Upper lobe of right lung (tissue), 1 donor: ENCODE measurements around the gene GABPB2. TPM values are rescaled to one million over a fixed set of nuclear protein-coding genes. Genes with fewer than 3 reads are reported as not detected.

Experiments used
- ATAC-seq: fragments of 200-7000 bp; cut with Tn5 transposase; one replicate; pipeline ENCODE4 v1.9.1; 2020; ENCODE audit warnings: mild to moderate bottlenecking, moderate library complexity
- DNase-seq: peaks from one replicate; pipeline ENCODE4 v3.0.0-alpha.2; 2020
- H3K27ac ChIP-seq: fragments of 200-600 bp; one replicate; pipeline ENCODE4 v1.8.0; 2022
- H3K27me3 ChIP-seq: fragments of 200-600 bp; one replicate; pipeline ENCODE4 v1.8.0; 2022; ENCODE audit warnings: mild to moderate bottlenecking
- H3K36me3 ChIP-seq: fragments of 200-600 bp; one replicate; pipeline ENCODE4 v1.8.0; 2022
- H3K4me1 ChIP-seq: fragments of 200-600 bp; one replicate; pipeline ENCODE4 v1.8.0; 2022
- H3K4me3 ChIP-seq: fragments of 200-600 bp; one replicate; pipeline ENCODE4 v1.8.0; 2022; ENCODE audit warnings: mild to moderate bottlenecking
- H3K9me3 ChIP-seq: fragments of 200-600 bp; one replicate; pipeline ENCODE4 v1.8.0; 2022
- CTCF ChIP-seq: fragments of 200-600 bp; IDR thresholded peaks from one replicate; pipeline ENCODE4 v1.8.0; 2022; ENCODE audit warnings: antibody characterized with exemption
- intact Hi-C: fragments of 100-400 bp; cut with DNase I; formaldehyde crosslinking; loops from one replicate; pipeline ENCODE4 v1.11.0; 2022
- long read RNA-seq: library from polyadenylated mRNA; unstranded; transcript quantifications from one replicate; pipeline ENCODE4 v2.0.0, GENCODE V29; 2021
- total RNA-seq: library from RNA; stranded (reverse); fragmentation: NEBNext Ultra II Directional; extraction: Animal tissue kit (Norgen Biotek cat#: 25700); gene quantifications from one replicate; pipeline ENCODE4 v1.2.1, GENCODE V29; 2021
- donor health status: DM: no; HTN: yes; CAD: no; lungs with severe emphysema.

GABPB2 gene
- total RNA-seq: 15.2 TPM
- long read RNA-seq, full-length matches to known transcripts: 1 of 6 reads
- long read RNA-seq, partial matches to known transcripts: 2 of 6 reads
- long read RNA-seq, other reads (novel, unspliced or antisense): 3 of 6 reads

GRCh38 chr1:151070474-151071276 lies at the start of gene GABPB2:
Gene GABPB2 (plus strand): TSS chr1:151070761. CDS start chr1:151088190, 17,429 bp downstream.
- DNase-seq (peak; percentile 94), ATAC-seq (peak; percentile 98)
- Histone ChIP-seq H3K27ac (peak within 1 kb of the TSS; percentile 100), H3K36me3 (peaks cover 6% of the 10 kb centered on the region), H3K4me1 (peaks cover 16% of the 10 kb centered on the region), H3K27me3 (no peaks in the 10 kb centered on the region), H3K9me3 (no peaks in the 10 kb centered on the region), H3K4me3 (peak within 1 kb of the TSS; percentile 93)
- peak; percentile 94 for TF ChIP-seq CTCF
- intact Hi-C loops: no loop called here

GRCh38 chr1:151024540-151025146 lies 45.9 kb upstream of the GABPB2 start:
- Histone ChIP-seq H3K4me1 (no peaks in the 10 kb centered on the region), H3K27me3 (no peaks in the 10 kb centered on the region), H3K9me3 (no peaks in the 10 kb centered on the region), H3K27ac (no peak overlapping the region), H3K4me3 (no peak overlapping the region), H3K36me3 (peaks cover 46% of the 10 kb centered on the region)
- ATAC-seq (peak; percentile 99), DNase-seq (peak; percentile 82)
- TF ChIP-seq CTCF: peak; percentile 78
- intact Hi-C loops: no loop called here

- DNase-seq (no peak), ATAC-seq (no peak)
- no peak overlapping the region for H3K27ac ChIP-seq
- no peaks in the 10 kb centered on the region for H3K9me3 ChIP-seq
- H3K27me3 ChIP-seq: no peaks in the 10 kb centered on the region
- no peaks in the 10 kb centered on the region for H3K4me1 ChIP-seq
- no peak overlapping the region for H3K4me3 ChIP-seq
- peaks cover 62% of the 10 kb centered on the region for H3K36me3 ChIP-seq
- intact Hi-C loops: no loop called here
- TF ChIP-seq CTCF: no peak
These were observed 44.1 kb upstream of the GABPB2 start for GRCh38 chr1:151026460-151026859.

GRCh38 chr1:151032164-151032563 lies 38.4 kb upstream of the GABPB2 start:
- peaks cover 75% of the 10 kb centered on the region for H3K36me3 ChIP-seq

GRCh38 chr1:151035167-151035566 lies 35.4 kb upstream of the GABPB2 start:
- intact Hi-C loops: no loop called here
- no peak overlapping the region for H3K4me3 ChIP-seq
- TF ChIP-seq CTCF: no peak
- DNase-seq (no peak), ATAC-seq (no peak)
- H3K9me3 ChIP-seq: no peaks in the 10 kb centered on the region
- H3K36me3 ChIP-seq: peaks cover 46% of the 10 kb centered on the region
- H3K27ac ChIP-seq: no peak overlapping the region
- no peaks in the 10 kb centered on the region for H3K4me1 ChIP-seq
- H3K27me3 ChIP-seq: no peaks in the 10 kb centered on the region

More at GRCh38 chr1:151032164-151032563, 38.4 kb upstream of the GABPB2 start:
- H3K4me3 ChIP-seq: no peak overlapping the region
- no peaks in the 10 kb centered on the region for H3K9me3 ChIP-seq
- H3K27me3 ChIP-seq: no peaks in the 10 kb centered on the region
- no peak overlapping the region for H3K27ac ChIP-seq
- no peaks in the 10 kb centered on the region for H3K4me1 ChIP-seq
- TF ChIP-seq CTCF: no peak
- ATAC-seq (no peak), DNase-seq (no peak)
- intact Hi-C loops: no loop called here
